ENCODE data around the gene USP10. TPM values are rescaled to one million over a fixed set of nuclear protein-coding genes. Genes with fewer than 3 reads are reported as not detected.

USP10 gene
- total RNA-seq, 2 experiments from 2014 or later = 65.9 to 134 TPM

DNA sequence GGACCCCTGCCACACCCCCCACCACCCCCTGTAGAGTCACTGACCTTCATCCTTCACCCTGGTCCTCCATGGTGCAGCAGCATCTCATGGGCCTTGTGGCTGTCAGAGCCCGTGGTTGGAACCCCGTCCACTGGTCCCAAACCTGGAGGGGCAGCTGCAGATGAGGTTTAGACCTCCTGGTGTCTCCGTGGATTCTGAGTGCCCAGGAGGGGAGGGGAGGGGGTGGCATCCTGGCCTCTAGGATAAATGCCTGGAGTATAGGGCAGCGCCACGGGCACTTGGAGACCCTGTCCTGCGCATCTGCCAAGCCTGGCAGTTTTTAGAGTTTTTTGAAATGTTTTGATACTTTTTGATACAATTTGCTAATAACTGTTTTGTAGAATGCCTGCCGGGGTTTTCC lies 34.0 kb upstream of the USP10 start:
- BruUV-seq (replicated peaks) = no TSS peak
- POLR2A ChIA-PET = interaction anchor here (0.7 to 3.3 kb wide), 2 partner anchors 35 to 73 kb away, joined by 4 to 12 read pairs; no protein-coding TSS in a partner anchor
- intact Hi-C loops (cut with micrococcal nuclease; ENCODE audit: unreplicated experiment) = no loop called here

DNA sequence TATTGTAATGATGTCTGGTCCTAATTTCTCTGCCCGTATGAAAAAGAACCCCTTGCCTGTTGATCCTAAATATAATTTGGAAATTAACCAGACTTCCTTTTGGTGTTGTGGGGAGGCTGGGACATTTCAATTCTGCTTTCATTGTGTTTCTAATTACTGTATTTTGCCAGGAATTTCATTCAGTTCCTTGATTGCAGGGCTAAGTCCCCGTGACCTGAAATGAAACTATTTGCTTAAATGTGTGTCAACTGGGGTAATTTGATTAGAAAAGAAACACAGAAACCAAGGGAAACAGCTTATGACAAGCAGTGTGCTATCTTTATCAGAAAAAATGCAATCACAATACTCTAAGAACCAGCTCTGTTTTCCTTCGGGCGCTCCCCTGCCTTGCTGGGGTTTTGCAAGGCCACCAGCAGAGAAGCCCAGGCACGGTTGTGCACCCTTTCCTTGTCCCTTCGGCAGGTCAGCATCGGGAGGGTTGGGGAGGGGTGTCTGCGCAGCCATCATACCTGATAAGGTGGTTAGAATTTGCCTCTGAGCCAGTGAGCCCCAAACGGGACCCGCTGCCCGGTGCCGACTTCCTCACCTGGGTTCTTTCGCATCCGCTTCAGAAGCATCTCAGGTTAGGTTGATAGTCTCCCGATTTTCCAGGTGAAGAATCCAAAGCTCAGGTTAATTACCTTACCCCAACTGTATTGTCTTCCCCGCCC lies 32.0 kb upstream of the USP10 start:
- intact Hi-C loops (cut with micrococcal nuclease; ENCODE audit: unreplicated experiment) = no loop called here
- DNase-seq (ENCODE audit: low spot score) = no peak
- TF ChIP-seq, protein P1, sequence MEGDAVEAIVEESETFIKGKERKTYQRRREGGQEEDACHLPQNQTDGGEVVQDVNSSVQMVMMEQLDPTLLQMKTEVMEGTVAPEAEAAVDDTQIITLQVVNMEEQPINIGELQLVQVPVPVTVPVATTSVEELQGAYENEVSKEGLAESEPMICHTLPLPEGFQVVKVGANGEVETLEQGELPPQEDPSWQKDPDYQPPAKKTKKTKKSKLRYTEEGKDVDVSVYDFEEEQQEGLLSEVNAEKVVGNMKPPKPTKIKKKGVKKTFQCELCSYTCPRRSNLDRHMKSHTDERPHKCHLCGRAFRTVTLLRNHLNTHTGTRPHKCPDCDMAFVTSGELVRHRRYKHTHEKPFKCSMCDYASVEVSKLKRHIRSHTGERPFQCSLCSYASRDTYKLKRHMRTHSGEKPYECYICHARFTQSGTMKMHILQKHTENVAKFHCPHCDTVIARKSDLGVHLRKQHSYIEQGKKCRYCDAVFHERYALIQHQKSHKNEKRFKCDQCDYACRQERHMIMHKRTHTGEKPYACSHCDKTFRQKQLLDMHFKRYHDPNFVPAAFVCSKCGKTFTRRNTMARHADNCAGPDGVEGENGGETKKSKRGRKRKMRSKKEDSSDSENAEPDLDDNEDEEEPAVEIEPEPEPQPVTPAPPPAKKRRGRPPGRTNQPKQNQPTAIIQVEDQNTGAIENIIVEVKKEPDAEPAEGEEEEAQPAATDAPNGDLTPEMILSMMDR (conservative IDR thresholded peaks at IDR 0.05; ENCODE audit: low read length) = no peak
- no peak for TF ChIP-seq EZH2phosphoT487 (IDR thresholded peaks at IDR 0.05; ENCODE audit: borderline replicate concordance, low read depth, low read length)
- Histone ChIP-seq H3K4me1 (ENCODE audit: insufficient read depth, low read length, poor library complexity, severe bottlenecking) (peaks cover 24% of the 10 kb centered on the region), H3K27ac (ENCODE audit: low read depth, low read length, poor library complexity, severe bottlenecking) (no peak overlapping the region), H3K9me3 (ENCODE audit: low read length) (no peaks in the 10 kb centered on the region), H3K4me3 (ENCODE audit: low read depth, low read length, poor library complexity, severe bottlenecking) (no peak overlapping the region), H3K79me2 (ENCODE audit: insufficient read depth, low read depth, low read length) (no peaks in the 10 kb centered on the region), H2AFZ (ENCODE audit: low read length) (no peak overlapping the region), H3K4me2 (ENCODE audit: low read length) (no peak overlapping the region), H3K36me3 (ENCODE audit: insufficient read depth, low read length) (peaks cover 39% of the 10 kb centered on the region), H3K9me2 (ENCODE audit: insufficient read depth, low read length) (no peaks in the 10 kb centered on the region), H4K20me1 (ENCODE audit: insufficient read depth, low read length) (no peaks in the 10 kb centered on the region)
- ChIA-PET POLR2A (no interaction called here), CTCF (ENCODE audit: unreplicated experiment) (no interaction called here)
- no TSS peak for BruUV-seq (replicated peaks)

More for the DNA sequence above, 34.0 kb upstream of the USP10 start:
- peaks cover 58% of the 10 kb centered on the region for H3K36me3 ChIP-seq (ENCODE audit: insufficient read depth, low read length)
- no peak overlapping the region for H3K27ac ChIP-seq (ENCODE audit: low read depth, low read length, poor library complexity, severe bottlenecking)
- CTCF ChIA-PET (ENCODE audit: unreplicated experiment) = interaction anchor here (1.1 kb wide), 1 partner anchor 44 kb away, joined by 3 read pairs; no protein-coding TSS in a partner anchor
- no peak overlapping the region for H3K4me3 ChIP-seq (ENCODE audit: low read depth, low read length, poor library complexity, severe bottlenecking)
- DNase-seq (ENCODE audit: low spot score) = no peak
- H3K79me2 ChIP-seq (ENCODE audit: insufficient read depth, low read depth, low read length) = no peaks in the 10 kb centered on the region
- no peak overlapping the region for H3K4me2 ChIP-seq (ENCODE audit: low read length)
- H3K9me3 ChIP-seq (ENCODE audit: low read length) = no peaks in the 10 kb centered on the region
- H4K20me1 ChIP-seq (ENCODE audit: insufficient read depth, low read length) = no peaks in the 10 kb centered on the region
- TF ChIP-seq, protein P1 (conservative IDR thresholded peaks at IDR 0.05; ENCODE audit: low read length) = no peak
- no peak for TF ChIP-seq EZH2phosphoT487 (IDR thresholded peaks at IDR 0.05; ENCODE audit: borderline replicate concordance, low read depth, low read length)
- H3K9me2 ChIP-seq (ENCODE audit: insufficient read depth, low read length) = no peaks in the 10 kb centered on the region
- no peak overlapping the region for H2AFZ ChIP-seq (ENCODE audit: low read length)
- H3K4me1 ChIP-seq (ENCODE audit: insufficient read depth, low read length, poor library complexity, severe bottlenecking) = peaks cover 26% of the 10 kb centered on the region

DNA sequence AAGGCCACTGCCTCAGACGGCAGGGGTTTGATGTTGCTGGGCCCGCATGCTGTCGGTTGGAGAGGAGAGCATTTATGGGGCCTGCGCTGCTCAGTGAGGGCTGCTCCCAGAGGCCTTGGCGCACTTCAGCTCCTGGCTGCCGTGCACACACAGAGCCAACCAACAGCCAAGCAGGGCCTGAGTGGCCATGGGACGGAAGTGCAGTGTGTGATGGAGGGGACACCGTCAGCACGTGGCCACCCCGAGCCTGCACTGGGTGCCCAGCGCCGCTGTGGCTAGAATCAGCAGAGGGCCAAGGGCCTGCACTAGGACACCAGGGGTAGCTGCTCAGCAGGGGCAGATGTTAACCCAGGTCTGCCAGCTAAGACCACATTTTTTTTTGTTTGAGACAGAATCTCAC lies 29.7 kb upstream of the USP10 start:
- peaks cover 16% of the 10 kb centered on the region for H3K36me3 ChIP-seq (ENCODE audit: insufficient read depth, low read length)
- no peak overlapping the region for H2AFZ ChIP-seq (ENCODE audit: low read length)
- BruUV-seq (replicated peaks) = no TSS peak
- no peak overlapping the region for H3K4me2 ChIP-seq (ENCODE audit: low read length)
- intact Hi-C loops (cut with micrococcal nuclease; ENCODE audit: unreplicated experiment) = no loop called here
- DNase-seq (ENCODE audit: low spot score) = no peak
- no peaks in the 10 kb centered on the region for H3K79me2 ChIP-seq (ENCODE audit: insufficient read depth, low read depth, low read length)
- TF ChIP-seq, protein P1 (conservative IDR thresholded peaks at IDR 0.05; ENCODE audit: low read length) = no peak
- POLR2A ChIA-PET = interaction anchor here (0.6 kb wide), 1 partner anchor 39 kb away, joined by 3 read pairs; no protein-coding TSS in a partner anchor
- H3K9me2 ChIP-seq (ENCODE audit: insufficient read depth, low read length) = no peaks in the 10 kb centered on the region
- no peaks in the 10 kb centered on the region for H4K20me1 ChIP-seq (ENCODE audit: insufficient read depth, low read length)
- H3K9me3 ChIP-seq (ENCODE audit: low read length) = no peaks in the 10 kb centered on the region
- CTCF ChIA-PET (ENCODE audit: unreplicated experiment) = interaction anchor here (1.1 kb wide), 1 partner anchor 56 kb away, joined by 3 read pairs; no protein-coding TSS in a partner anchor
- peaks cover 10% of the 10 kb centered on the region for H3K4me1 ChIP-seq (ENCODE audit: insufficient read depth, low read length, poor library complexity, severe bottlenecking)
- H3K4me3 ChIP-seq (ENCODE audit: low read depth, low read length, poor library complexity, severe bottlenecking) = no peak overlapping the region
- H3K27ac ChIP-seq (ENCODE audit: low read depth, low read length, poor library complexity, severe bottlenecking) = no peak overlapping the region

All from OCI-LY7 (cell line).